GM18951 (cell line): Measurements from ENCODE around the gene ABHD4.
"Not testable (repeated sequence)": the region's sequence is repeated elsewhere in the genome, so short reads cannot be mapped to it uniquely, and the experiment has no call there.

Experiments
- POLR2A ChIP-seq: IDR thresholded peaks from 4 replicates; pipeline ENCODE4 v1.6.1; 2011; ENCODE audit warnings: mild to moderate bottlenecking; ENCODE audit not compliant: insufficient read length, insufficient read depth; ENCODE audit errors: extremely low read depth
- in situ Hi-C: fragments of 300-500 bp; cut with MboI; formaldehyde crosslinking; loops from one replicate; pipeline ENCODE4 v1.12.0; 2022; ENCODE audit warnings: low sequenced_read_pairs, mixed read lengths, inconsistent platforms; ENCODE audit not compliant: unreplicated experiment

Gene ABHD4

DNA sequence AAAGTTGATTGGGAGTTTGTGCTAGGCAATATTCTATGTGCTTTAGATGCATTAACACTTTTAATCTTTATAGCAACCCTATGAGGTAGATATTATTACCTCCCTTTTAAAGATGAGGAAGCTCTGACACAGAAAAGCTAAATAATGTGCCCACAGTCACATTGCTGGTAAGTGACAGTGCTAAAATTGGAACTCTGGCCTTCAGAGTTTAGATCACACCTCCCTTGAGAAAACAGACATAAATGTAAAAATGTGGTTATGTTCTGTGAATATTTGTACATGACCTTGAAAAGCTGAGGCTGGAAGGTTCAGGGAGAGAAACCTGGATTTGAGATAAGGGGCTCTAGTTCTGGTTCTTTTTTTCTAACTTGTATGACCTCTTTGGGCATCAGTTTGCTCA, 1.9 kb downstream of the ABHD4 start:
- no peak for TF ChIP-seq POLR2A
- in situ Hi-C loops: no loop called here

DNA sequence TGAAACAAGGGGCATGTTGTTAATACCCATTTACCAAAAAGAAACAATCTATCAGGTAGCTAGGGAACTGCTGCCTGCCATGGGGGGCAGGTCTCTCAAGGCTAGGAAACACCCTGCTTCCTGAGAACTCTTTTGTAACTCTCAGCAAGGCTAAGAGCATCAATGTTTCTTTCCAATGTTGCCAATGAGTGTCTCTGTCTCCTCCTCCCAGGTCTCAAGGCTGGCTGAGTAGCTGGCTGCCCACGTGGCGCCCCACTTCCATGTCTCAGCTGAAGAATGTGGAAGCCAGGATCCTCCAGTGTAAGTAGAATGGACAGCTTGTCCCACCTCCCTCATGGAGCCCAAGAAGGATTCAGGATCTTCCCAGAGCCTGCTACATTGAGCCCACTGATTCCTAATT, 3.4 kb downstream of the ABHD4 start:
- in situ Hi-C loops: no loop called here
- no peak for TF ChIP-seq POLR2A

DNA sequence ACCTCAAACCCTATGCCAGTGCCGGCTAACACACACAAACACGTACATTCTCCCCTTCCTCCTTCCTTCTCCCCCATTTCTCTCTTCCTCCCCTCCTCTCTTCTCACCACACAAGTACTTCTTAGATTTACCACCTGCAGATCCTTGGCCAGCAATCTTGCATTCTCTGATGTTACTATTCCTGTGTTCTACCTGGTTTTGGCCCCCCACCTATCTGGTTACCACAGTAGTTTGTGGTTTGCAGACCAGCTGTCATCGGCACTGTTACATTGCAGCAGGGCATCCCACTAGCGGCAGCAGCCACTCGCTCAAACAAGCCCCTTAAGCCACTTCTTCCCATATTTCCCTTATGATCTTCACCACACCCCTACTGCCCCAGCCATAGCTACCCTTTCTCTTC, 3.9 kb downstream of the ABHD4 start:
- TF ChIP-seq POLR2A: no peak
- in situ Hi-C loops: no loop called here

DNA sequence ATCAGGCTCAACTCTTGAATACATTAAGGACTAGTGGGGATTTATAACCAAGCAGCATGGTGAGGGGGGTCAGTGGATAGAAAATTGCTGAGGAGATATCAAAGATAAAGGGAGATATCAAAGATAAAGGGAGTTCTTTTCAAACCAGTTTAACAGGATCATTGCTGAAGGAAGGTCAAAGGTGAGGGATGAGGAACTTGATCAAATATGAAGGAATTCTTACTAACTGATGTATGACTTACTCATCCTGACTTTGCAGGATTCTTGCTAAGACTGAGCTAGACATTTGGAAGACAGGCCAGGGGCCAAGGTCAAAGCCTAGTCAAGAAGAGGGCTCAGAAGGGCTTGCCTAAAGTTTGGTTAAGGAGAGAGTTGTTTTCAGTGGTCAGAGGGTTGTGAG, 4.8 kb downstream of the ABHD4 start:
- TF ChIP-seq POLR2A: no peak
- in situ Hi-C loops: no loop called here

DNA sequence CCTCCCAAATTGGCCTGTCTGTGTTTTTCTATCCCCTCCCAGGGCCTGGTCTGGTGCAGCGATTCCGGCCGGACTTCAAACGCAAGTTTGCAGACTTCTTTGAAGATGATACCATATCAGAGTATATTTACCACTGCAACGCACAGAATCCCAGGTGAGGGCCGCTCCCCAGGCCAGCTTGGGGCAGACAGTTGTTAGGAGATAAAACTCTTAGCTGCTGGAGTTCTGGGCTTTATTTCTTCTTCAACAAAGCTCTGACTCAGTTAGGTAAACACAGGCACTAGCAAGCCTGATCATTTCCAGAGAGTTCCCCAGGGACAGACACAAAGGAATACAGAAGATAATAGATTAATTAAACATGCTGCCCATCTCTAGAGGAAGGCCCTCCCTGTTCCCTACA, 8.3 kb downstream of the ABHD4 start:
- in situ Hi-C loops: no loop called here
- TF ChIP-seq POLR2A: no peak

DNA sequence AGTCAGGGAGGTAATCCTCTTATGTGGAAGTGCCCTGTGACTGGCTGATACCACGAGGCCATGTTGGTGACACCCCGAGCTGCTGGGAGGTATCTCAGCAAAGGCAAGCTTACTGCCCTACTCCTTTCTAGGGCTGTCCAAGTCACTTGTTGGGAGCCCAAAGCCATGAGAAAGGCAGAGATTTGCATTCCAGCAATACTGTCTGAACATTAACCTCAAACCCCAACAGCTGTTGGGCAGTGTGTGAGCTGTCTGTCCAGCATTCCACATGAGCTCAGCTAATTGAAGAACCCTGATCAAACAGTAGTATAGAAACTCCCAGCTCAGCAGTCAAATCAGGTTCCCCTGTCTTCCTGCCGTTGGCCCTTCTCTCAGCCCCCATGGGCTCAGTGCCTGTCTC, 9.2 kb downstream of the ABHD4 start:
- in situ Hi-C loops: no loop called here
- TF ChIP-seq POLR2A: no peak

DNA sequence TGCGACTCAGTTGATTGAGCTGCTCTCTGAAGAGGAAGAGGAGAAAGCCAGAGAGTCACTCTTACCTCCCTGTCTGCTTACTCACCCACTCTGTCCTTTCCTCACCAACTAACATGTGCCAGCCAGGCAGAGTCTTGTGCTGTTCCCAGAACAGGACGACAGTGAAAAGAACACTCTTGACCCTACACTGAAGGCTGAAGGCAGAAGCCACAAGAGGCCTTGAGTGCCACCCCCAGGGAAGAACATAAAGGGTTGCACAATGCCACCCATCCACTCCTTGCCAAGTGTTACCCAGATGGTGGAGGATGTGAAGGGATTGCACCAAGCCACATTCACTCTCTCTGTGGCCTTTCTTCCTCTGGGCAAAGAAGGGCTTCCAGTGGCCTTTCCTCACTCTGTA, 12.8 kb downstream of the ABHD4 start:
- in situ Hi-C loops: no loop called here

DNA sequence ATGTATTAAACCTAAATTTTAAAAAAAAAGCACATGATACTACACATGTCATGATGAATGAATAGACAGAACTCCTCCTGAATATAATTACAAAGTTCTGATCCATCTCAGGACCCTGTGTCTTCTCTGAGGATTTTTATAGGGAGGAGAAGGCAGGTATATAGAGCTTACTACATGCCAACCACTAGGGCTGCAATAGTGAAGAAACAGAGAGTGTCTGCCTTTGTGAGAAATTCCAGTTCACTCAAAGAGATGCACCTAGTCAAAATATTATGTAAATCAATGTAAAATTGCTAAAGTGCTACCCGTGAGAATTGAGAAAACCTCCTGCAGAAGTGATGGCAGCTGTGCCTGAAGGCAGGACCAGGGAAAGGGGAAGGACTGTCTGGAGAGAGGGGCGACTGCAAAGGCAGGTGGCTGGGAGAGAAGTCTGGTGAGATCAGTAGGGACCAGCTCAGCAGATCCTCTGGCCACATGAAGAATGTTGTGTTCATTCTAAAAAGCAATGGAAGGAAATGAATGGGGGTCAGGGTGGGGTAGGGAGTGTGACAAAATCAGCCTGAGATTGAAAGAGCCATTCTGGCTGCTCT, 15.1 kb downstream of the ABHD4 start:
- no peak for TF ChIP-seq POLR2A
- in situ Hi-C loops: no loop called here

More for the DNA sequence above, 12.8 kb downstream of the ABHD4 start:
- TF ChIP-seq POLR2A: no peak

DNA sequence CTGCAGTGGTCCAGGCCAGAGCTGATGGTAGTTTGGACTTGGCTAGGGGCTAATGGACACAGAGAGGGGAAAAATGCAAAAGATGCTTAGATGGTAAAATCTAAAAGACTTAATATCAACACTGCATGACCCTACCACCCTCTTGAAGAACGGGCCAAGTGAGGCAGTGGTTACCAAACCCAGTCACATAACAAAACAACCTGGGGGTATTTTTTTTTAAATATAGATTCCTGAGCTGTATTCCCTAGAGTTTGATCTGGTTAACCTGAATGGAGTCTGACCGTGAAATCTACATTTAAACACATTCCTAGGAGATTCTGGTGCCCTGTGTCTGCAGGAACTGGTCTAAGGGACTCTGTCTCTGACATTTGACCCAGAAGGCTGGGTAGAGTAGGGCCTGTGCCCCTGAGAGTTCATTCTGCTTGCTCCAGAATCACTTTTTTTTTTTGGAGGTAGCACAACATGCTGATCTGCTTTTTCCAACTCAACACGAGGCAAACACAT, 15.7 kb downstream of the ABHD4 start:
- no peak for TF ChIP-seq POLR2A
- in situ Hi-C loops: no loop called here

DNA sequence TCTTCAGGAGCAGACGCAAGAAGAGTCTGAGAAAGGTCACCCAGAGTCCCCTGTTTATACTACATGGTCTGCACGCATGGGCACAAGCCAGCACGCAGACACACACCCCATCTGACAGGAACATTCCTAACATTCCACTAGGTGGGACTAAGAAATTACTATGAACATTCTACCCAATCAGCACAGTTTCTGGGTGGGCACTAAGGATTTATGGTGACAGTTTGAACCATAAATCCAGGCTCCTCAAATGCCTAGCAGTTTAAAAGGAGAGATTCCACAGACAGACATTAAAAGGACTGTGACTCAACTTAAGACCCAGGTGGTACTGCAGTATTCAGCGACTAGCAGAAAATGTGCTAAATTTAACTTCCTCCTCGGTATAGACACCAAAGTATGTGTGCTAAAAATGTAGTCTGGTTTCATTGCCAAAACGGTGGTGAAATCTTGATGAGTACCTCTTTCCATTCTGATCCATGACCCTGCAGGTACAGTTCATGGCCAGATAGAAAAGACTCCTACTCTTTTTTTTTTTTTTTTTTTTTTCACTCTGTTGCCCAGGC, 16.2 kb downstream of the ABHD4 start:
- no peak for TF ChIP-seq POLR2A
- in situ Hi-C loops: no loop called here

DNA sequence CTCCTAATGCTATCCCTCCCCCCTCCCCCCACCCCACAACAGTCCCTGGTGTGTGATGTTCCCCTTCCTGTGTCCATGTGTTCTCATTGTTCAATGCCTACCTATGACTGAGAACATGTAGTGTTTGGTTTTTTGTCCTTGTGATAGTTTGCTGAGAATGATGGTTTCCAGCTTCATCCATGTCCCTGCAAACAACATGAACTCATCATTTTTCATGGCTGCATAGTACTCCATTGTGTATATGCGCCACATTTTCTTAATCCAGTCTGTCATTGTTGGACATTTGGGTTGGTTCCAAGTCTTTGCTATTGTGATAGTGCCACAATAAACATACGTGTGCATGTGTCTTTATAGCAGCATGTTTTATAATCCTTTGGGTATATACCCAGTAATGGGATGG, 17.7 kb downstream of the ABHD4 start:
- in situ Hi-C loops: not testable (repeated sequence)

DNA sequence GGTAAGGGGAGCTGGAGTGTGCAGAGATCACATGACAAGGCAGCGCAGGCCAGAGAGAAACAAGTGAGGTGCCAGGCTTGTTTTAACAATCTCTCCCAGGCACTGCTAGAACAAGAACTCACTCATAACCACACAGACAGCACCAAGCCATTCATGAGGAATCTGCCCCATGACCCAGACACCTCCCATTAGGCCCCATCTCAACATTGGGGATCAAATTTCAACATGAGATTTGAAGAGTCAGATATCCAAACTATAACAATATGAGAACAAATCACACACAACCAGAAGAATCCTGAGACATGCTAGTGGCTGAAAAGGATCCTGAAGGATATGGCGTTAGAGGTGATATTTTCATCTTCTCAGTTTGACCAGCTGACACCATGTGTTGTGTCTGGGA, 24.2 kb downstream of the ABHD4 start:
- no peak for TF ChIP-seq POLR2A

DNA sequence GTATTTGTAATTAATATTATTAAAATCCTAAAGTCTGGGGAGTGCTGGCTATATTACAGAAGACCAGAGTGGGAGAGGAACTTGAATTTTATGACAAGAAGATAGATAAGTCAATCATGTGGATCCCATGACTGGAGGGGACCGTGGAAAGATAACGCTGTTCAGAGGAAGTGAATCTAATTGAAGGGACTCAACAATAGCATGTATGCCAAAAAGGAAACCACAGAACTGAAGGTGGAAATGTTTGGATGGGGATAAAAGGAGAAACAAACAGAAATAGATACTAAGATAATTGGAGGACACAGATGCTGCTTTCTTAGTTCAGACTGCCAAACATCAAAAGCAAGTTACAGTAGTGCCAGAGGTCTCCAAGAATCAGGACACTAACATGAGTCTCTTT, 24.9 kb downstream of the ABHD4 start:
- in situ Hi-C loops: no loop called here
- TF ChIP-seq POLR2A: no peak

More for the DNA sequence above, 24.2 kb downstream of the ABHD4 start:
- in situ Hi-C loops: no loop called here

DNA sequence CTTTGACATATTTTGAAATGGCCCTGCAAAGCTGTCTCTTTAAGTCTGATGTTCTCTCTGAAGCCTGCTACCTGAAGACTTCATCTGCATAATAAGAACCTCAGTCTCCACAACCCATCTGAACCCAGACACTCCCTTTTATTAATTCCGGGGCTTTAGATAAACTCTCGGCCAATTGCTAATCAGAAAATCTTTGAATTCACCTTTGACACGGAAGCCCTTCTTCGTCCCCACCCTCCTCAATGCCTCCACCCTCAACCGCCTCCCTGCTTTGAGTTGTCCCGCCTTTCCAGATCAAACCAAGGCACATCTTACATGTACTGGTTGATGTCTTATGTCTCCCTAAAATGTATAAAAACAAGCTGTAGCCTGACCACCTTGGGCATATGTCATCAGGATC, 28.5 kb downstream of the ABHD4 start:
- in situ Hi-C loops: no loop called here
- TF ChIP-seq POLR2A: no peak
